Activated CD8-positive, alpha-beta memory T cell treated with anti-CD3 and anti-CD28 coated beads, Interleukin-2, amount 50 U/mL, for 24 hours (primary cell): Measurements from ENCODE around the gene MEGF11.
"Not testable (repeated sequence)": the region's sequence is repeated elsewhere in the genome, so short reads cannot be mapped to it uniquely, and the experiment has no call there.

Experiments
- DNase-seq: peaks from one replicate; pipeline ENCODE4 v3.0.0-alpha.2; 2020; ENCODE audit errors: extremely low read depth

The MEGF11 gene

DNA sequence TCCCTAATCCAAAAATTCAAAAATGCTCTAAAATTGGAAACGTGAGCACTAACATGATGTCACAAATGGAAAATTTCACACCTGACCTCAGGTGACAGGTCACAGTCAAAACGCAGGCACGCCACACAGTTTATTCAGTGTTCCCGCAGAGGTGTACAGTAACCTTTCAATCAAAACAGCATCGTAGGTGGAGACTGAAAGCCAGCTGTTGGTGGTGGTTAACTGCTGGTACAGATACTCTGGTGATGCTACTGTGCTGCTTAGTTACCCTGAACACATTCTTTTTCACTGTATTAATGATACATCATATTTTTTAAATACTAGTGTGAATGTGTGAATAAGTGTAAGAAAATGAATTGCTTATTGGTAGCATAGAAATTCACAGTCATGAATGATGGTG, 360.5 kb downstream of the MEGF11 start:
- DNase-seq, result no peak

GRCh38 chr15:65888981-65889380, 364.6 kb downstream of the MEGF11 start:
- DNase-seq, result no peak

DNA sequence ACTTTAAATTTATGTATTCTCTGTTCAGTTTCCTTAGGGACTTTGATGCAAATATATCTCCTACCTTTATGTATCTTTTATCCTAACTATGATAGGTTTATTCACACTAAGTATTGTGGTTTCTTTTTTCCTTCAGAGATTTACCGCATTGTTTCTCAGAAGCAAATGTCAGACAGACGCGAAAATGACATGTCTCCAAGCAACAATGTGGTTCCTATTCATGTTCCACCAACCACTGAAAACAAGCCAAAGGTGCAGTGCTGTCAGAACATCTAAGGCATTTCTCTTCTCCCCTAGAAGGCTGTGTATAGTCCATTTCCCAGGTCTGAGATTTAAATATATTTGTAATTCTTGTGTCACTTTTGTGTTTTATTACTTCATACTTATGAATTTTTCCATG, 366.0 kb downstream of the MEGF11 start:
- no peak for DNase-seq

GRCh38 chr15:65885668-65886218, 367.8 kb downstream of the MEGF11 start:
- no peak for DNase-seq

DNA sequence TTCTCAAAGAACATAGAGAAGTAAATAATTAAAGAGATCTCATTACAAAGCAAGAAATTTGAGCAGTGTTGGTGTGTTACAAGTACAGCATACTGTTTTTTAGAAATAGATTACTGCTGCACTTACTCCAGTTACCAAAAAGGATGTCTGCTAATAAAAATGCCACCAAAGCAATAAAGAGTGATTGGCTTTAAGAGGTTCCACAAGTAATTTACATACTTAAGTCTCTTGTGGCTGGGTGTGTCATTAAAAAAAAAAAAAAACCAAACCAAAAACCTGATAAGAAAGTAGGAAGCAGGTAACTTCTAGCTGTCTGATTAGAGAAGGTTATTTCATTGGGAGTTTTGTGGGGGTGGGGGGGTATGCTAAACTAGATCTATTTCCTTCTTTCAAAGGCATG, 369.0 kb downstream of the MEGF11 start:
- no peak for DNase-seq

GRCh38 chr15:65883571-65883970, 370.0 kb downstream of the MEGF11 start:
- DNase-seq, result no peak

GRCh38 chr15:65881766-65882434, 371.6 kb downstream of the MEGF11 start:
- no peak for DNase-seq

GRCh38 chr15:65877749-65878148, 375.8 kb downstream of the MEGF11 start:
- no peak for DNase-seq

DNA sequence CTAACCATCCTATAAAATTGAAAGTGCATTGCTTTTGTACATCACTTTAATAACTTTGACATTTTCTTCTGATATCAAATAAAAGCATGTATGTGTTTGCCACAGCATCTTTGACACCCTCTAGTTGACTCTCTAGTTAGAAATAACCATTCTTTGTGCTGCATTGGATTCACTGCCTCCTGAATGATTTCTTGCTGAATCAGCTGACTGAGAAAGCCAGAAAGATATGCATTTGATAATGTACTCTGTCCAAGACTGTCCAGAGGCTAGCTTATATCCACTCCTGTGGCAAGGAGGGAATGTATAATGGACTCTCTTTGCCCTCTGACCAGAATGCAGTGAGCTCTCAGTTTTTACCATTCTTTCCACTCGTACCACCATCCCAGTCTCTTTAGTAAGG, 378.1 kb downstream of the MEGF11 start:
- DNase-seq, result no peak

DNA sequence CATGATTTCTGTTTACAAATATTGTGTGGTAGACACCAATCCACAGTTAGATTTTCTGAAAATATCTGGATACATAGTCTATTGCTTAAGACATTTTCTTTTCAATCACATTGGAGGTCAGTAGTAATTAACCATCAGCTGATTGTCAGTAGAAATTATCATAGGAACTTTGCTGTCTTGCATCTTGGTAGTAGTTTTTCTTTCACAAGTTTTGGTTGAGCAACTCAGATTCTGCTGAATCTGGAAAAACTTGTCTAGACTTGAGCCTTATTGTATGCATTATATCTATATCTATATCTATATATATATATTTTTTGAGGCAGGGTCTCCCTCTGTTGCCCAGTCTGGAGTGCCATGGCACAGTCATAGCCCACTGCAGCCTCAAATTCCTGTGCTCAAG, 380.3 kb downstream of the MEGF11 start:
- DNase-seq, result no peak

GRCh38 chr15:65872596-65872995, 381.0 kb downstream of the MEGF11 start:
- not testable (repeated sequence) for DNase-seq

GRCh38 chr15:65871886-65872285, 381.7 kb downstream of the MEGF11 start:
- DNase-seq, result not testable (repeated sequence)

GRCh38 chr15:65870889-65871533, 382.5 kb downstream of the MEGF11 start:
- DNase-seq, result no peak

DNA sequence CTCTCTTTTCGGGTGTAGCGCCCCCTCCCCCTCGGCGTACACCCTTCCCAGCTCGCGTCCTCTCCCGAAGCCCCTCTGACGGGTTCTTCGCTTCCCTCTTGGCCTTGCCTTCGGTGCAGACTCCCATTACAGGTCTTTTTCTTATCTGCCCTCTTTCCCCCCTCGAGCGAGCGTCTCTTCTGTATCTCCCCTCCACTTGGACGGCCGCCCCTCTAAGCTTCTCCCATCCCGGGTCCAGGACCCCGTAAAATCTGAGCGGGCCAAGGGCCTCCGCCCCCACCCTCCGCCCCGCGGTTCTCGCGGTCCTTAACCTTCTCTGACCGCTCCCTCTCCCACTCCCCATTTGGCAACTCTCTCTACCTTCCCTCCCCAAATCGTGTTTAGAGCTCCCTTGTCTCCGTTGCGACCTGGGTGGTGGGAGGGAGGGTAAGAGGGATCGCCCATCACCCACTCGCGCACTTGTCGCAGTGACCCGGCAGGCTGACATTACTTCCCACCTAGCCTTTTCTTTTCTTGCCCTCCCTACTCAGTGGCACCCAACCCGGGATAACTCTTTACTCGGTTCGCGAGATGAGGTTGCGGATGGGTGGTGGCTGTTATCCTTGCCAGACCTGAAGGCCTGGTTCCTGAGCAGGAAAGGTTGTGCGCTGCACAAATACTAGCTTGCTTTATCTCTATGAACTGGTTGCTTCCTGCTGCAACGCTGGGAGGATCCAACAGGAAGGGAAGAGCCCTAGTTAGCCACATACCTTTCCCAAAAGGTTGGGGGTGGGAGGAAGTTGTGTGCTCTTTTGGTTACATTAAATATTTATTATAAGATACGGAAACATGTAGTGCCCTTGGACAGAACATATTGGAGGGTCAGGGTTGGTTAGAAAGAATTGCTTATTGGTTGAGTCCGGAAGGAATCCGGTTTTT, 383.3 kb downstream of the MEGF11 start:
- no peak for DNase-seq

GRCh38 chr15:65869126-65869953, 384.2 kb downstream of the MEGF11 start, which contains the start of gene RAB11A:
RAB11A (plus strand) TSS chr15:65869491; CDS start chr15:65869586, 95 bp downstream.
- DNase-seq, result peak; percentile 84

DNA sequence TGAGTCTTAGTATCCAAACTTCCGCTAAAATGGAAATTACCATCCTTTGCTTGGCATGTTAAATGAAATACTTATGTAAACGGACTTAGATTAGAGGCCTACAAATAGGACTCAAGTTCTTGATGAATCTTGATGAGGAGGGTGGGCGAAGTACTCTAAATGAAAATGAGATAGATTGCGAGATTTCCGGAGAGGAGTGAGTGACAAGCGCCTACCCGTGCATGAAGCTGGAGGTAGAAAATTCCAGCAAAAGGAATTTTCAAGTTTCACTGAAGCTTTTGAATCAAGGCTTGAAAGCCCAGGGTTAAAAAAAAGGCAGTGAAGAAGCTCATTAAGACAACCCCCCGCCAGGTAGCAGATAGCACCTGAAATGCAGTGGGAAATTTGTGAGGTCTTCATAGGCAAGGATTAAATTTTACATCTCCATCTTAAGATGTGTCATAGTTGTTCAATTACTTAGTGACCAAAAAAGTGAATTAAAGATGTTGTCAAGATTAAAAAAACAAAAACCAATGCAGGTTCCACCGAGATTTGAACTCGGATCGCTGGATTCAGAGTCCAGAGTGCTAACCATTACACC, 384.9 kb downstream of the MEGF11 start:
- DNase-seq, result no peak

GRCh38 chr15:65867933-65868332, 385.6 kb downstream of the MEGF11 start:
- not testable (repeated sequence) for DNase-seq

- DNase-seq, result no peak
Measured at GRCh38 chr15:65867244-65867643, 386.3 kb downstream of the MEGF11 start.

DNA sequence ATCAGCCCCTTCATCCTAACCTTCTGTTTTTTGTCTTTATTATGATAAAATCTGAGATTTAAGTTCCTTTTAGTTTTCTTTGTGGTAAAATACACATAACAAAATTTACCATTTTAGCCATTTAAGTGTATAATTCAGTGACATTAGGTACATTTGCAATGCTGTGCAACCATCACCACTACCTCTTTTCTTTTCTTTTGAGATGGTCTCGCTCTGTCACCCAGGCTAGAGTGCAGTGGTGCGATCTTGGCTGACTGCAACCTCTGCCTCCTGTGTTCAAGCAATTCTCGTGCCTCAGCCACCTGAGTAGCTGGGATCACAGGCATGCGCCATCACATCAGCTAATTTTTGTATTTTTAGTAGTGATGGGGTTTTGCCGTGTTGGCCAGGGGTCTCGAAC, 390.4 kb downstream of the MEGF11 start:
- DNase-seq, result no peak

GRCh38 chr15:65862682-65863081, 390.9 kb downstream of the MEGF11 start:
- peak; percentile 40 for DNase-seq
